Measurements from ENCODE around the gene ARHGEF16.

The ARHGEF16 gene

GRCh38 chr1:3439346-3440299 is 14.8 kb upstream of the ARHGEF16 start:
- DNase-seq: no peak

DNA sequence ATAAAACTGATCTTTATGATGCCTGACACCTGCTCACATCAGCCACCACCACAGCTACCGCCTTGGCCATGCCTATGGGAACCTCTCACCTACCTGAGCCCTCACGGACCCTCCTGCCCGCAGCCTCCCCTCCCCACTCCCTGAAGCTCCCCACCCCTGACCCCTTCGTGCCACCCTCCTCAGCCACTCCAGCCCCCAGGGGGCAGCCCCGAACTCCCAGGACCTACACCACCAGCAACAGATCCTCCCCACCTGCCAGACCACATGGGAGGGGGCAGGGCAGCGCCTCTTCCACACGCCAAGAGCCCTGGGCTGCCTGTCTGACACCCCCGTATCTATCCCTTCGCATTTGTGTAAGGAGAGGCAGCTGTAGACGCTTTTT is 14.2 kb upstream of the ARHGEF16 start:
- no peak for DNase-seq

DNA sequence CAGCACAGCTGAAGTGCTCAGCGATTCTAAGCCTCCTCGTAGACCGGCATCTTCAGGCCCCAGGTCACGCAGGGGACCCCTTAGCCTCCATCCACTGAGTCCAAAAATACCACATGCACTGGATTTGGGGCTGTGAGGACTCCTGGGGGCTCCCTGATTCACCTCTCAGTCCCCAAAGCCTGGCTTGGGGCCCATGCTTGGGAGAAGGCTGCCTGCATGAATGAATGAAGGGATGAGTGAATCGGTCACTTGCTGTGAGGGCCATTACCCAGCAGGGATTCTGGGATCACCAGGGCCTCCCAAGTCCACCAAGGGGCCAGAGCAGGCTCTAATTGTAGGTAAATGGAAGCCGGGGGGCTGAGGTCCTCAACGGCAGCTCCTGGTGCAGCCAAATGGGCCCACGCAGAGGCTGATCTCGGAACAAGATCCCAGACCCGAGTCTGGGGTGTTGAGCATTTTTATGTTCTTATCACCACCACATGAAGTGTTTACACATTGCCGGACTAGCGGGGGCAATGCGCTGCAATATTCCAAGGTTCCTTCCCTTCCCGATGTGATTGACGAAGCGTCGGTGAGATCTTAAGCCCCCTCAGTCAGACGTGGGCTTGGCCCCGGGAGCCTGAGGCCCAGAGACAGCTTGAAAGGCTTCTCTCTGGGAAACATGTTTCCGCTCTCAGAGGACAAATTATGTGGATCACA is 13.6 kb upstream of the ARHGEF16 start:
- no peak for DNase-seq

- no peak for DNase-seq
Measured at GRCh38 chr1:3441410-3441847, 13.0 kb upstream of the ARHGEF16 start.

GRCh38 chr1:3441880-3442279 is 12.6 kb upstream of the ARHGEF16 start:
- DNase-seq: no peak

- DNase-seq: no peak
Measured at GRCh38 chr1:3442331-3442730, 12.1 kb upstream of the ARHGEF16 start.

DNA sequence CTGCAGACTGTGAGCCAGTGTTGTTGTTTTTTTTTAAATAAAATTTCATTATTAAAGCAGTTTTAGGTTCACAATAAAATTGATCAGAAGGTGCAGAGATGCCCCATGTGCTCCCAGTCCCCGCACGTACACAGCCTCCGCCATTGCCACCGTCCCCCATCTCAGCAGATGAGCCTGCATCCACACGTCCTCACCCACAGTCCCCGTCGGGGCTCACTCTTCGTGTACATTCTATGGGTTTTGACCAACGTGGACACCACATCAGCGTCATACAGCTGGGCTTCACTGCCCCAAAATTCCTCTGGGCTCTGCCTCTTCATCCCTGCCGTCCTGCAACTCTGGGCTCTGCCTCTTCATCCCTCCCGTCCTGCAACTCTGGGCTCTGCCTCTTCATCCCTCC is 11.6 kb upstream of the ARHGEF16 start:
- DNase-seq: no peak

DNA sequence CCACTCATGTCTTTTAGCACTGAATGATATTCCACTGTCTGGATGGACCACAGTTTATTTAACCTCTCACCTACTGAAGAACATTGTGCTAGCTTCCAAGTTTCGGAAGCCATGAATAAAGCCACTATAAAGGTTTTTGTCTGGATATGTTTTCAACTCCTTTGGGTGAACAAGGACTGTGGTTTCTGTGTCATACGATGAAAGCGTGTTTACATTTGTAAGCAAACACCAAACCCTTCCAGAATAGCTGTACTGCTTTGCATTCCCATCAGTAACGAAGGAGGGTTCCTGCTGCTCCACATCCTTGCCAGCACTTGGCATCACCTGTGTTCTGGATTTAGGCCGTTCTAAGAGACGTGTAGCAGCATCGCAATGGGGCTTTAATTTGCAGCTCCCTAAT is 10.7 kb upstream of the ARHGEF16 start:
- DNase-seq: no peak

GRCh38 chr1:3444298-3444697 is 10.2 kb upstream of the ARHGEF16 start:
- no peak for DNase-seq

DNA sequence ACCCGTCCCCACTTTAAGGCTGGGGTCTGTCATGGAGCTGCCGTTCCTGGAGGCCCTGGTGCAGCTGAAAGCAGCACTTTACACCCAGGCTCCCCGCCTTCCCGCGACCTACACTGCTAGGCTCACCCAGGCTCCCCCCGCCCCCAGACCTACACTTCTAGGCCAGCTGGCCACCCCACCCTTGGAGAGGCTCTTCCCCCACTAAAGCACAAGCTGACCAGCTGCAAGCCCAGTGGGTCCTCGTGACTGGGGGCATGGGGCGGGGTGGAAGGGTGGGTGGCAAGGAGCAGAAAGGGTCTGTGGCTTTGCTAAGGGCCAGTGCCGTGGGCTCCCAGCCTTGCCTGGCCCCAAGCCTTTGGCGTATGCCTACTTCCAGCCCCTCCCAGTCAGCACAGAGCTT is 9.7 kb upstream of the ARHGEF16 start:
- DNase-seq: no peak

DNA sequence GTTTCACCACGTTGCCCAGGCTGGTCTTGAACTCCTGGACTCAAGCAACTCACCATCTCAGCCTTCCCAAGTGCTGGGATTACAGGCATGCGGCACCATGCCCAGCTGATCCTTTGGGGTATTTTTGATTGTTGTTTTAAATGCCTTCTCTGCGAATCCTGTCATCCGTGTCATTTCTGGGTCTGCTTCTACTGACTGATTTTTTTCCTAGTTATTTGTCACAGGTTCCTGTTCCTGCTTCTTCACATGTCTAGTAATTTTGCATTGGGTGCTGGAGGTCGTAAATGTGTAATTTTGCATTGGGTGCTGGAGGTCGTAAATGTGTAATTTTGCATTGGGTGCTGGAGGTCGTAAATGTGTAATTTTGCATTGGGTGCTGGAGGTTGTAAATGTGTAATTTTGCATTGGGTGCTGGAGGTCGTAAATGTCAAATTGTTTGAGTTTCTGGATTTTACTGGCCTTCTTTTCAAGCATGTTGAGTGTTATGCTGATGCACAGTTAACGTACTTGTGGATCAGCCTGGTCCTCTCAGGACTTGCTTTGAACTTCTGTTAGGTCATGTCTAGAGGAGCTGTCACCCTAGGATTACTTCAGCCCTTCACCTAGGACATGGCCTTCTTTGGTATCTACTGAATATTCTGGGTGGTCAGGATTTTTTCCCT is 4.1 kb upstream of the ARHGEF16 start:
- DNase-seq: no peak

GRCh38 chr1:3450983-3451382 is 3.5 kb upstream of the ARHGEF16 start:
- no peak for DNase-seq

- no peak for DNase-seq
Measured at GRCh38 chr1:3451994-3452865, 2.2 kb upstream of the ARHGEF16 start.

DNA sequence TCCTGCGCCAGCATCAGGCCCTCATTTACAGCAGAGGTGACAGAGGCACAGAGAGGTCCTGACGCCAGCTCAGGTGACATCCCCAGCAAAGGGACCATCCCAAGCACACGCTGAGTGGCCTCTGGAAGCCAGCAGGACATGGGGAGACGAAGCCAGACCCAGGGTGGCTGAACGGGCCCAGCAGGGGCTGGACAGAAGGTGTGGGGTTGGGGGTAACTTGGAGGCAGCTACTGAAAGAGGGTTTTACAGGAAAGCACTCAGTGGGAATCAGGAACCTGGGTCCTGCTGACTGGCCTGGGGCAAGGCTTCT is 1.6 kb upstream of the ARHGEF16 start:
- DNase-seq: no peak

- DNase-seq: peak; percentile 25
Measured at GRCh38 chr1:3453203-3453761, 1.2 kb upstream of the ARHGEF16 start.

DNA sequence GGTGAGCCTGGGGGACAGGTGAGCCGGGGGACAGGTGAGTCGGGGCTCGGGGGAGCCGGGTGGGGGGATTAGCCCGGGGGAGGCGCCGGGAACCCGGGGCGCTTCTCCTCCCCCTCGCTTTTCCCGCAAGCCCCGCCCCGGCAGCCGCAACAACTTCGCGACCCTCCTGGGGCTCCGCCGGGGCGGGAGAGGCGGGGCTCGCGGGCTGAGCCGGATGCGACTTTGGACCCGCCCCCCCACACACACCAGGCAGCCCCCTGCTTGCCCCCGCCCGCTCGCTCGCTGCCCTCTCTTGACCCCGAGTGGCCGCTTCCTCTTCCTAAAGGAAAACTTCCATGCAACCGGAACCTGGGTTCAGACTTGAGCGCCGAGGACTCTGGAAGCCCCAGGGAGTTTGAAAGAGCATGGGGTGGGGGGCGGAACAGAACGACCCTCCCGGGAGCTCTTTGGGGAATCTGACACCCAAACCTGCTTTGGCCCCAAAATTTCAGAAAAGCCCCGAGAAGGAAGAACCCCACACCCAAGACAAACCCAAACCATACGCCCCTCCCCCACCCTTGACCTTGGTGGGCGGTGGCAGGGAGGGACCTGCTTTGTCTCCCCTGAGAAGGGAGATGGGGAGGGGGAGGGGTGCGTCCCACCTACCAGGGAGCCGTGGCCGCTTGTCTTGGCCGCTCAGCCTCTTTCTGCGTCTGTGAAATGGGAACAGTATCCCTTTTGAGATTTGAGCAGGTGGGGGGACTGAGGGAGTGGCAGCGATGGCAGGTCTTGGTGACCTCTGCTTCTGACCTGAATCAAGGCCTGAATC is 550 bp downstream of the ARHGEF16 start:
- DNase-seq: no peak

GRCh38 chr1:3455670-3456448 is 1.4 kb downstream of the ARHGEF16 start:
- no peak for DNase-seq

GRCh38 chr1:3456449-3456963 is 2.0 kb downstream of the ARHGEF16 start:
- no peak for DNase-seq

GRCh38 chr1:3456964-3457909 is 2.8 kb downstream of the ARHGEF16 start:
- no peak for DNase-seq
